Sigmoid colon (tissue), 7 donors: ENCODE data around the gene SYNGR3. TPM values are rescaled to one million over a fixed set of nuclear protein-coding genes. Genes with fewer than 3 reads are reported as not detected.

ENCODE experiments used
- DNase-seq: peaks from one replicate; pipeline ENCODE4 v3.0.0-alpha.2; 2019
- H3K27ac ChIP-seq, 4 donors: fragments of 200-600 bp; sonication (generic); one replicate each; pipeline ENCODE4 v1.5.1; 2016 to 2019; ENCODE audit warnings: mild to moderate bottlenecking in 1 of 4
- H3K27me3 ChIP-seq, 3 donors: fragments of 200-600 bp; sonication (generic); one replicate each; pipeline ENCODE4 v1.5.1; 2019; ENCODE audit warnings: mild to moderate bottlenecking in 1 of 3
- H3K36me3 ChIP-seq, 4 donors: fragments of 200-600 bp; sonication (generic); one replicate each; pipeline ENCODE4 v1.5.1; 2016 to 2019
- H3K4me1 ChIP-seq, 4 donors: fragments of 200-600 bp; sonication (generic); one replicate each; pipeline ENCODE4 v1.5.1; 2017 to 2019
- H3K4me3 ChIP-seq, 4 donors: fragments of 200-600 bp; sonication (generic); one replicate each; pipeline ENCODE4 v1.5.1; 2017 to 2019; ENCODE audit warnings: mild to moderate bottlenecking in 2 of 4, moderate library complexity in 1 of 4
- H3K9me3 ChIP-seq, 4 donors: fragments of 200-600 bp in 3 of 4; sonication (generic) in 3 of 4; one replicate each; pipeline versions ENCODE4 v1.5.1 to v1.6.1; 2013 to 2019
- CTCF ChIP-seq, 4 experiments: fragments of 450-650 bp in 3 of 4; fragments of 200-600 bp in 1 of 4; IDR thresholded peaks; one replicate each; pipeline ENCODE4 v1.5.1; 2016 to 2019; ENCODE audit warnings: antibody characterized with exemption in 4 of 4, mild to moderate bottlenecking in 3 of 4, moderate library complexity in 2 of 4
- EP300 ChIP-seq, 4 donors: sonication (generic); formaldehyde crosslinking; IDR thresholded peaks; one replicate each; pipeline ENCODE4 v1.6.1; 2017; ENCODE audit warnings: antibody characterized with exemption in 4 of 4
- POLR2A ChIP-seq, 2 donors: fragments of 450-650 bp; IDR thresholded peaks; one replicate each; pipeline ENCODE4 v1.6.1; 2016; ENCODE audit warnings: antibody characterized with exemption in 2 of 2, mild to moderate bottlenecking in 2 of 2, moderate library complexity in 2 of 2
- POLR2AphosphoS5 ChIP-seq, 4 donors: sonication (generic); formaldehyde crosslinking; IDR thresholded peaks; one replicate each; pipeline ENCODE4 v1.6.1; 2017; ENCODE audit warnings: antibody characterized with exemption in 4 of 4
- WGBS, 2 donors: extraction: QIAGEN DNeasy Blood & Tissue Kit; methylation state at CpG; one replicate each; pipeline ENCODE4 v1.1.7; 2013; 5-methylcytosine and 5-hydroxymethylcytosine counted together
- intact Hi-C: fragments of 100-400 bp; cut with DNase I; formaldehyde crosslinking; loops from one replicate; pipeline ENCODE4 v1.15.1; 2023
- polyA plus RNA-seq, 3 donors: library from polyadenylated mRNA; stranded (reverse); fragments of 200-250 nt; gene quantifications; one replicate each; pipeline ENCODE4 v1.2.3, GENCODE V29; 2013
- total RNA-seq, 4 donors: library from RNA; depleted of rRNA; stranded (reverse); fragments of >200 nt; gene quantifications; one replicate each; pipeline ENCODE4 v1.1.0, GENCODE V29; 2016
- donor health status: healthy with polysubstance abuse.
- donor health status: Bipolar disorder and iron deficiency.
- donor health status: healthy.

SYNGR3 gene
- total and polyA plus RNA-seq, 7 donors: 0.60 to 8.3 (median 4.0) TPM

GRCh38 chr16:1999866-2000514 lies 10.2 kb downstream of the SYNGR3 start:
- TF ChIP-seq POLR2A (IDR thresholded peaks at IDR 0.05) (no peak), CTCF (IDR thresholded peaks at IDR 0.05) (no peak), POLR2AphosphoS5 (IDR thresholded peaks at IDR 0.05) (no peak), EP300 (IDR thresholded peaks at IDR 0.05) (no peak)
- no peak for DNase-seq
- H3K4me3 ChIP-seq: no peak overlapping the region
- H3K27ac ChIP-seq: no peak overlapping the region
- intact Hi-C loops: no loop called here
- peaks cover 36 to 65% (median 49%) of the 10 kb centered on the region in 4 donors for H3K36me3 ChIP-seq
- H3K27me3 ChIP-seq: no peaks in the 10 kb centered on the region
- 87 to 92% methylated on average over 28 of the region's 28 CpGs for WGBS, 2 donors
- peaks cover 0 to 25% (median 17%) of the 10 kb centered on the region in 4 donors for H3K4me1 ChIP-seq
- no peaks in the 10 kb centered on the region for H3K9me3 ChIP-seq

GRCh38 chr16:2001035-2001434 lies 11.3 kb downstream of the SYNGR3 start:
- Histone ChIP-seq H3K27ac (no peak overlapping the region), H3K9me3 (no peaks in the 10 kb centered on the region), H3K27me3 (no peaks in the 10 kb centered on the region), H3K4me1 (peaks cover 0 to 32% (median 27%) of the 10 kb centered on the region in 4 donors), H3K36me3 (peaks cover 36 to 65% (median 49%) of the 10 kb centered on the region in 4 donors), H3K4me3 (no peak overlapping the region)
- TF ChIP-seq EP300 (IDR thresholded peaks at IDR 0.05) (no peak), POLR2AphosphoS5 (IDR thresholded peaks at IDR 0.05) (no peak), CTCF (IDR thresholded peaks at IDR 0.05) (no peak), POLR2A (IDR thresholded peaks at IDR 0.05) (no peak)
- DNase-seq: no peak
- WGBS, 2 donors: 96 to 97% methylated on average over 19 of the region's 19 CpGs
- intact Hi-C loops: no loop called here

- Histone ChIP-seq H3K4me1 (peaks cover 0 to 37% (median 34%) of the 10 kb centered on the region in 4 donors), H3K9me3 (no peaks in the 10 kb centered on the region), H3K27ac (no peak overlapping the region), H3K36me3 (peaks cover 36 to 65% (median 49%) of the 10 kb centered on the region in 4 donors), H3K4me3 (no peak overlapping the region), H3K27me3 (no peaks in the 10 kb centered on the region)
- TF ChIP-seq EP300 (IDR thresholded peaks at IDR 0.05) (no peak), POLR2AphosphoS5 (IDR thresholded peaks at IDR 0.05) (no peak), CTCF (IDR thresholded peaks at IDR 0.05) (no peak), POLR2A (IDR thresholded peaks at IDR 0.05) (no peak)
- intact Hi-C loops: no loop called here
- DNase-seq: no peak
- 96% methylated on average over 53 of the region's 53 CpGs for WGBS, 2 donors
Measured at GRCh38 chr16:2001456-2002355, 11.9 kb downstream of the SYNGR3 start.

GRCh38 chr16:2002406-2003230 lies 12.8 kb downstream of the SYNGR3 start:
- Histone ChIP-seq H3K27me3 (no peaks in the 10 kb centered on the region), H3K27ac (no peak overlapping the region), H3K4me3 (no peak overlapping the region), H3K9me3 (no peaks in the 10 kb centered on the region), H3K36me3 (peaks cover 36 to 59% (median 49%) of the 10 kb centered on the region in 4 donors), H3K4me1 (peaks cover 0 to 45% (median 42%) of the 10 kb centered on the region in 4 donors)
- DNase-seq: no peak
- WGBS, 2 donors: 94 to 95% methylated on average over 47 of the region's 47 CpGs
- intact Hi-C loops: no loop called here
- TF ChIP-seq POLR2AphosphoS5 (IDR thresholded peaks at IDR 0.05) (no peak), EP300 (IDR thresholded peaks at IDR 0.05) (no peak), POLR2A (IDR thresholded peaks at IDR 0.05) (no peak), CTCF (IDR thresholded peaks at IDR 0.05) (no peak)
